HEK293 (cell line): ENCODE results near the gene ATG4A.

Source experiments
- GLI4 ChIP-seq: fragments of 450-650 bp; formaldehyde crosslinking; IDR thresholded peaks from 2 replicates; pipeline ENCODE4 v1.5.1; 2016; ENCODE audit warnings: missing biosample characterization, missing genetic modification characterization
- HOXA7 ChIP-seq: sonication (generic); formaldehyde crosslinking; IDR thresholded peaks from 2 replicates; pipeline ENCODE4 v1.8.1; 2022; ENCODE audit warnings: missing genetic modification reagents, borderline replicate concordance
- KLF16 ChIP-seq: fragments of 450-650 bp; formaldehyde crosslinking; IDR thresholded peaks from 2 replicates; pipeline ENCODE4 v1.5.1; 2017; ENCODE audit warnings: missing biosample characterization, missing genetic modification characterization
- KLF7 ChIP-seq: fragments of 450-650 bp; formaldehyde crosslinking; IDR thresholded peaks from 2 replicates; pipeline ENCODE4 v1.5.1; 2016; ENCODE audit warnings: missing biosample characterization, missing genetic modification characterization, borderline replicate concordance
- PRDM4 ChIP-seq: fragments of 450-650 bp; formaldehyde crosslinking; IDR thresholded peaks from 2 replicates; pipeline ENCODE4 v1.5.1; 2017; ENCODE audit warnings: missing biosample characterization, missing genetic modification characterization
- RBAK ChIP-seq: fragments of 450-650 bp; formaldehyde crosslinking; IDR thresholded peaks from 2 replicates; pipeline ENCODE4 v1.5.1; 2016; ENCODE audit warnings: missing biosample characterization, missing genetic modification characterization
- SETDB1 ChIP-seq: IDR thresholded peaks from one replicate; pipeline ENCODE4 v1.6.1; 2017; ENCODE audit warnings: mild to moderate bottlenecking, low read length, moderate library complexity, mixed read lengths; ENCODE audit not compliant: insufficient read length
- SP2 ChIP-seq: fragments of 450-650 bp; formaldehyde crosslinking; IDR thresholded peaks from 2 replicates; pipeline ENCODE4 v1.5.1; 2016; ENCODE audit warnings: missing biosample characterization, missing genetic modification characterization
- SP7 ChIP-seq: fragments of 450-650 bp; formaldehyde crosslinking; IDR thresholded peaks from 2 replicates; pipeline ENCODE4 v1.5.1; 2016; ENCODE audit warnings: missing biosample characterization, missing genetic modification characterization
- TSHZ1 ChIP-seq: fragments of 450-650 bp; formaldehyde crosslinking; IDR thresholded peaks from 2 replicates; pipeline ENCODE4 v1.5.1; 2016; ENCODE audit warnings: missing biosample characterization, missing genetic modification characterization, borderline replicate concordance
- YY1 ChIP-seq: fragments of 450-650 bp; formaldehyde crosslinking; IDR thresholded peaks from 2 replicates; pipeline ENCODE4 v1.5.1; 2018; ENCODE audit warnings: missing biosample characterization, missing genetic modification characterization
- ZFHX2 ChIP-seq: fragments of 450-650 bp; formaldehyde crosslinking; conservative IDR thresholded peaks from 2 replicates; pipeline ENCODE4 v1.5.1; 2016; ENCODE audit warnings: missing biosample characterization, missing genetic modification characterization
- ZNF114 ChIP-seq: fragments of 450-650 bp; formaldehyde crosslinking; IDR thresholded peaks from 2 replicates; pipeline ENCODE4 v1.5.0; 2017; ENCODE audit warnings: missing biosample characterization, missing genetic modification characterization
- ZNF155 ChIP-seq: fragments of 450-650 bp; formaldehyde crosslinking; IDR thresholded peaks from 2 replicates; pipeline ENCODE4 v1.5.1; 2016; ENCODE audit warnings: missing biosample characterization, missing genetic modification characterization
- ZNF169 ChIP-seq: fragments of 450-650 bp; formaldehyde crosslinking; IDR thresholded peaks from 2 replicates; pipeline ENCODE4 v1.5.1; 2016; ENCODE audit warnings: missing biosample characterization, missing genetic modification characterization
- ZNF211 ChIP-seq: fragments of 450-650 bp; formaldehyde crosslinking; IDR thresholded peaks from 2 replicates; pipeline ENCODE4 v1.5.1; 2016; ENCODE audit warnings: low read depth, missing biosample characterization, missing genetic modification characterization
- ZNF274 ChIP-seq, 2 experiments: fragments of 200-500 bp in 1 of 2; fragments of 450-650 bp in 1 of 2; sonication (Bioruptor generic) in 1 of 2; formaldehyde crosslinking in 1 of 2; IDR thresholded peaks; 2 replicates each; pipeline versions ENCODE4 v1.5.1 to v1.6.1; 2014 to 2016; ENCODE audit warnings: borderline replicate concordance in 1 of 2, inconsistent platforms in 1 of 2, low read length in 1 of 2, missing biosample characterization in 1 of 2, missing genetic modification characterization in 1 of 2
- ZNF324 ChIP-seq: fragments of 450-650 bp; formaldehyde crosslinking; IDR thresholded peaks from 2 replicates; pipeline ENCODE4 v1.5.1; 2016; ENCODE audit warnings: missing biosample characterization, missing genetic modification characterization
- ZNF335 ChIP-seq: fragments of 450-650 bp; formaldehyde crosslinking; conservative IDR thresholded peaks from 2 replicates; pipeline ENCODE4 v1.5.1; 2016; ENCODE audit warnings: missing biosample characterization, missing genetic modification characterization
- ZNF433 ChIP-seq: fragments of 450-650 bp; formaldehyde crosslinking; IDR thresholded peaks from 2 replicates; pipeline ENCODE4 v1.5.1; 2016; ENCODE audit warnings: missing biosample characterization, missing genetic modification characterization, low read depth
- ZNF510 ChIP-seq: fragments of 450-650 bp; formaldehyde crosslinking; IDR thresholded peaks from 2 replicates; pipeline ENCODE4 v1.5.1; 2018; ENCODE audit warnings: mild to moderate bottlenecking, missing genetic modification characterization, missing biosample characterization; ENCODE audit not compliant: insufficient replicate concordance
- ZNF529 ChIP-seq: fragments of 450-650 bp; formaldehyde crosslinking; IDR thresholded peaks from 2 replicates; pipeline ENCODE4 v1.5.1; 2017; ENCODE audit warnings: missing genetic modification characterization, missing biosample characterization; ENCODE audit not compliant: insufficient replicate concordance
- ZNF548 ChIP-seq: fragments of 450-650 bp; formaldehyde crosslinking; IDR thresholded peaks from 2 replicates; pipeline ENCODE4 v1.5.1; 2016; ENCODE audit warnings: missing biosample characterization, missing genetic modification characterization
- ZNF585B ChIP-seq: fragments of 450-650 bp; formaldehyde crosslinking; IDR thresholded peaks from 2 replicates; pipeline ENCODE4 v1.5.1; 2016; ENCODE audit warnings: missing biosample characterization, missing genetic modification characterization
- ZNF600 ChIP-seq: fragments of 450-650 bp; formaldehyde crosslinking; IDR thresholded peaks from 2 replicates; pipeline ENCODE4 v1.5.1; 2016; ENCODE audit warnings: missing biosample characterization, missing genetic modification characterization
- ZNF610 ChIP-seq: fragments of 450-650 bp; formaldehyde crosslinking; IDR thresholded peaks from 2 replicates; pipeline ENCODE4 v1.5.1; 2016; ENCODE audit warnings: missing biosample characterization, missing genetic modification characterization, borderline replicate concordance
- ZNF629 ChIP-seq: fragments of 450-650 bp; formaldehyde crosslinking; IDR thresholded peaks from 2 replicates; pipeline ENCODE4 v1.5.1; 2017; ENCODE audit warnings: missing biosample characterization, missing genetic modification characterization
- ZNF660 ChIP-seq: fragments of 450-650 bp; IDR thresholded peaks from 2 replicates; pipeline ENCODE4 v1.5.1; 2018; ENCODE audit warnings: missing biosample characterization, mild to moderate bottlenecking, missing genetic modification characterization
- ZNF837 ChIP-seq: fragments of 450-650 bp; formaldehyde crosslinking; IDR thresholded peaks from 2 replicates; pipeline ENCODE4 v1.5.1; 2016; ENCODE audit warnings: missing biosample characterization, missing genetic modification characterization
- ZSCAN16 ChIP-seq: fragments of 450-650 bp; formaldehyde crosslinking; IDR thresholded peaks from 2 replicates; pipeline ENCODE4 v1.5.1; 2016; ENCODE audit warnings: missing biosample characterization, missing genetic modification characterization
- ZSCAN18 ChIP-seq: fragments of 450-650 bp; formaldehyde crosslinking; IDR thresholded peaks from 2 replicates; pipeline ENCODE4 v1.5.1; 2016; ENCODE audit warnings: missing biosample characterization, missing genetic modification characterization
- TF ChIP-seq, protein P1 (sequence below): fragments of 450-650 bp; formaldehyde crosslinking; IDR thresholded peaks from 2 replicates; pipeline ENCODE4 v1.5.1; 2016; ENCODE audit warnings: missing biosample characterization, missing genetic modification characterization

ATG4A gene

GRCh38 chrX:108091878-108092291 lies 307 bp downstream of the ATG4A start (continued):
- TF ChIP-seq RBAK (tag by site-specific recombination): no peak
- TF ChIP-seq ZNF335 (tag by site-specific recombination): 0 out of 2 replicates have a peak, but pooled peaks have one; percentile 14
- no peak for TF ChIP-seq ZNF510 (tag by site-specific recombination)
- peak; percentile 5; the same call in 1 of the 2 replicates for TF ChIP-seq SP7 (tag by site-specific recombination)
- TF ChIP-seq ZSCAN18 (tag by site-specific recombination): no peak
- TF ChIP-seq ZNF155 (tag by site-specific recombination): no peak
- TF ChIP-seq ZNF433: no peak
- no peak for TF ChIP-seq YY1 (tag by site-specific recombination)
- TF ChIP-seq ZFHX2: no peak
- TF ChIP-seq ZNF169: no peak
- no peak for TF ChIP-seq TSHZ1 (tag by site-specific recombination)
- TF ChIP-seq KLF16 (tag by site-specific recombination): no peak
- no peak for TF ChIP-seq ZNF211 (tag by site-specific recombination)
- no peak for TF ChIP-seq ZNF548 (tag by site-specific recombination)
- TF ChIP-seq, protein P1, sequence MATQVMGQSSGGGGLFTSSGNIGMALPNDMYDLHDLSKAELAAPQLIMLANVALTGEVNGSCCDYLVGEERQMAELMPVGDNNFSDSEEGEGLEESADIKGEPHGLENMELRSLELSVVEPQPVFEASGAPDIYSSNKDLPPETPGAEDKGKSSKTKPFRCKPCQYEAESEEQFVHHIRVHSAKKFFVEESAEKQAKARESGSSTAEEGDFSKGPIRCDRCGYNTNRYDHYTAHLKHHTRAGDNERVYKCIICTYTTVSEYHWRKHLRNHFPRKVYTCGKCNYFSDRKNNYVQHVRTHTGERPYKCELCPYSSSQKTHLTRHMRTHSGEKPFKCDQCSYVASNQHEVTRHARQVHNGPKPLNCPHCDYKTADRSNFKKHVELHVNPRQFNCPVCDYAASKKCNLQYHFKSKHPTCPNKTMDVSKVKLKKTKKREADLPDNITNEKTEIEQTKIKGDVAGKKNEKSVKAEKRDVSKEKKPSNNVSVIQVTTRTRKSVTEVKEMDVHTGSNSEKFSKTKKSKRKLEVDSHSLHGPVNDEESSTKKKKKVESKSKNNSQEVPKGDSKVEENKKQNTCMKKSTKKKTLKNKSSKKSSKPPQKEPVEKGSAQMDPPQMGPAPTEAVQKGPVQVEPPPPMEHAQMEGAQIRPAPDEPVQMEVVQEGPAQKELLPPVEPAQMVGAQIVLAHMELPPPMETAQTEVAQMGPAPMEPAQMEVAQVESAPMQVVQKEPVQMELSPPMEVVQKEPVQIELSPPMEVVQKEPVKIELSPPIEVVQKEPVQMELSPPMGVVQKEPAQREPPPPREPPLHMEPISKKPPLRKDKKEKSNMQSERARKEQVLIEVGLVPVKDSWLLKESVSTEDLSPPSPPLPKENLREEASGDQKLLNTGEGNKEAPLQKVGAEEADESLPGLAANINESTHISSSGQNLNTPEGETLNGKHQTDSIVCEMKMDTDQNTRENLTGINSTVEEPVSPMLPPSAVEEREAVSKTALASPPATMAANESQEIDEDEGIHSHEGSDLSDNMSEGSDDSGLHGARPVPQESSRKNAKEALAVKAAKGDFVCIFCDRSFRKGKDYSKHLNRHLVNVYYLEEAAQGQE (tag by site-specific recombination): no peak
- TF ChIP-seq ZSCAN16: no peak
- TF ChIP-seq ZNF324 (tag by site-specific recombination): 0 out of 2 replicates have a peak, but pooled peaks have one; percentile 29
- no peak for TF ChIP-seq ZNF585B (tag by site-specific recombination)
- no peak for TF ChIP-seq ZNF529
- no peak for TF ChIP-seq ZNF274 (IDR thresholded peaks at IDR 0.05; ENCODE audit: low read length)
- TF ChIP-seq ZNF274 (tag by site-specific recombination; IDR thresholded peaks at IDR 0.05; ENCODE audit: borderline replicate concordance): no peak
- TF ChIP-seq ZNF629 (tag by site-specific recombination): peak; percentile 60
- no peak for TF ChIP-seq PRDM4 (tag by site-specific recombination)
- TF ChIP-seq ZNF660: no peak
- TF ChIP-seq SETDB1: no peak
- TF ChIP-seq SP2 (tag by site-specific recombination): no peak
- no peak for TF ChIP-seq KLF7
- TF ChIP-seq ZNF610 (tag by site-specific recombination): peak; percentile 53; the same call in 1 of the 2 replicates
- TF ChIP-seq ZNF114 (tag by site-specific recombination): no peak
- TF ChIP-seq GLI4 (tag by site-specific recombination): no peak
- no peak for TF ChIP-seq HOXA7 (CRISPR knock-in tag)
- TF ChIP-seq ZNF837: no peak
- peak; percentile 73 for TF ChIP-seq ZNF600 (tag by site-specific recombination)
